ENCODE data around the gene DNAH14.
"Not testable (repeated sequence)": the region's sequence is repeated elsewhere in the genome, so short reads cannot be mapped to it uniquely, and the experiment has no call there.

GRCh38 chr1:225386860-225387259 is 457.4 kb downstream of the DNAH14 start:
- TF ChIP-seq GLI2 (tag by site-specific recombination; IDR thresholded peaks at IDR 0.05; ENCODE audit: borderline replicate concordance, low read depth); ZNF221 (tag by site-specific recombination; IDR thresholded peaks at IDR 0.05; ENCODE audit: borderline replicate concordance); ZNF362 (tag by site-specific recombination; IDR thresholded peaks at IDR 0.05); SP7 (tag by site-specific recombination; IDR thresholded peaks at IDR 0.05); ZBTB26 (tag by site-specific recombination; optimal IDR thresholded peaks at IDR 0.05); CTCF (tag by site-specific recombination; IDR thresholded peaks at IDR 0.05); KLF16 (tag by site-specific recombination; IDR thresholded peaks at IDR 0.05); ZFP41 (tag by site-specific recombination; IDR thresholded peaks at IDR 0.05; ENCODE audit: borderline replicate concordance); ZNF792 (tag by site-specific recombination; IDR thresholded peaks at IDR 0.05); BCL11A (tag by site-specific recombination; IDR thresholded peaks at IDR 0.05; ENCODE audit: low read depth); ZNF510 (tag by site-specific recombination; IDR thresholded peaks at IDR 0.05; ENCODE audit: insufficient replicate concordance); ZNF157 (tag by site-specific recombination; IDR thresholded peaks at IDR 0.05); ZBTB11 (tag by site-specific recombination; conservative IDR thresholded peaks at IDR 0.05; ENCODE audit: low read depth); ZNF335 (tag by site-specific recombination; conservative IDR thresholded peaks at IDR 0.05): not testable (repeated sequence)
